HCT116 (cell line): ENCODE measurements around the gene SETD5.

Source experiments
- CBX3 ChIP-seq: IDR thresholded peaks from 2 replicates; pipeline ENCODE4 v1.6.1; 2012; ENCODE audit warnings: low read depth
- CEBPB ChIP-seq: IDR thresholded peaks from 2 replicates; pipeline ENCODE4 v1.6.1; 2012; ENCODE audit warnings: low read depth
- EZH2 ChIP-seq: fragments of 200-600 bp; sonication (generic); IDR thresholded peaks from 2 replicates; pipeline ENCODE4 v1.6.1; 2017; ENCODE audit warnings: antibody characterized with exemption, mixed run types
- EZH2phosphoT487 ChIP-seq: fragments of 200-600 bp; IDR thresholded peaks from 2 replicates; pipeline ENCODE4 v1.6.1; 2018; ENCODE audit warnings: antibody characterized with exemption, borderline replicate concordance
- JUND ChIP-seq: IDR thresholded peaks from 2 replicates; pipeline ENCODE4 v1.6.1; 2012
- POLR2A ChIP-seq: IDR thresholded peaks from 2 replicates; pipeline ENCODE4 v1.7.0; 2011; ENCODE audit warnings: borderline replicate concordance; ENCODE audit not compliant: insufficient read depth, insufficient read length; ENCODE audit errors: extremely low read depth
- POLR2AphosphoS5 ChIP-seq: IDR thresholded peaks from 2 replicates; pipeline ENCODE4 v1.6.1; 2011; ENCODE audit warnings: mild to moderate bottlenecking, low read depth, low read length, moderate library complexity
- RAD21 ChIP-seq: IDR thresholded peaks from 2 replicates; pipeline ENCODE4 v1.6.1; 2012; ENCODE audit warnings: low read depth, mild to moderate bottlenecking
- SP1 ChIP-seq: IDR thresholded peaks from 2 replicates; pipeline ENCODE4 v1.6.1; 2012; ENCODE audit warnings: low read depth
- SRF ChIP-seq: IDR thresholded peaks from 2 replicates; pipeline ENCODE4 v1.6.1; 2012; ENCODE audit warnings: low read depth
- ZFX ChIP-seq: fragments of 450-650 bp; IDR thresholded peaks from 2 replicates; pipeline ENCODE4 v1.6.1; 2017
- ZNF274 ChIP-seq: fragments of 200-500 bp; sonication (Bioruptor generic); IDR thresholded peaks from 2 replicates; pipeline ENCODE4 v1.6.1; 2014; ENCODE audit warnings: mild to moderate bottlenecking, low read depth, low read length, inconsistent platforms
- TF ChIP-seq, protein P1 (sequence below), 3 experiments: fragments of 200-600 bp in 1 of 3; sonication (generic) in 1 of 3; IDR thresholded peaks in 2 of 3; conservative IDR thresholded peaks in 1 of 3; 2 replicates each; pipeline ENCODE4 v1.5.1; 2012 to 2017; ENCODE audit warnings: low read depth in 2 of 3, low read length in 2 of 3, antibody characterized with exemption in 1 of 3, borderline replicate concordance in 1 of 3, control low read depth in 1 of 3, mild to moderate bottlenecking in 1 of 3, mixed read lengths in 1 of 3, mixed run types in 1 of 3, moderate library complexity in 1 of 3; ENCODE audit not compliant: insufficient read depth in 1 of 3
- TF ChIP-seq, protein P2 (sequence below): IDR thresholded peaks from 2 replicates; pipeline ENCODE4 v1.6.1; 2012; ENCODE audit warnings: low read depth

DNA sequence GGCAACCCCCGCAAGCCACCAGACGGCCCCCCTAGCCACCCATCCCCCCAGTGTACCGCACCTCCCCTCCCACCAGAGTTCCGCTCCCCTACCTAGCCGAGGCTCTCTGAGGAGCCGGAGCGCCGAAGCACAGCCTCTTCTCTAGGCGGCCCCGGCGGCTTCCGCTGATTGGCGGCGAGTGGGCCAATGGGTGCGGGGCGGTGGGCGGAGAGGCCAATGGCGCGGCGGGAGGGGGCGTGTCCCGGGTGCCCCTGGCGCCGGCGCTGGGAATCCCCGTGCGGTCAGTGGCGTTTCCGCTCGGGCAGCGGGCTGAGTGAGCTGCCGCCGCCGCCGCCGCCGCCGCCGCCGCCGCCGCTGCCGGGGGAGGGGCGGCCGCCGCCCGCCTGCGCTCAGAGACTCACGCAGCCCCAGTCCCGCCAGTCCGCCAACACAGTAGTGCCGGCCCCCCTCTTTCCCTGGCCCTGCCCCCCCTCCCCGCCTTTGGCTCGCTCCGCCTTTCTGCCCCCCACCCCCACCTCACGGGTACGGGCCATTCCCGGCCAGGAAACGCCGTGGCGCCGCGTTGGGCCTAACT, at the start of gene SETD5:
- TF ChIP-seq SP1 (no peak), EZH2phosphoT487 (no peak), POLR2AphosphoS5 (peak; percentile 96), RAD21 (no peak), CEBPB (no peak), POLR2A (peak; percentile 23), SRF (no peak), EZH2 (no peak), ZNF274 (no peak), ZFX (no peak), JUND (no peak), CBX3 (no peak)
- TF ChIP-seq, protein P1, sequence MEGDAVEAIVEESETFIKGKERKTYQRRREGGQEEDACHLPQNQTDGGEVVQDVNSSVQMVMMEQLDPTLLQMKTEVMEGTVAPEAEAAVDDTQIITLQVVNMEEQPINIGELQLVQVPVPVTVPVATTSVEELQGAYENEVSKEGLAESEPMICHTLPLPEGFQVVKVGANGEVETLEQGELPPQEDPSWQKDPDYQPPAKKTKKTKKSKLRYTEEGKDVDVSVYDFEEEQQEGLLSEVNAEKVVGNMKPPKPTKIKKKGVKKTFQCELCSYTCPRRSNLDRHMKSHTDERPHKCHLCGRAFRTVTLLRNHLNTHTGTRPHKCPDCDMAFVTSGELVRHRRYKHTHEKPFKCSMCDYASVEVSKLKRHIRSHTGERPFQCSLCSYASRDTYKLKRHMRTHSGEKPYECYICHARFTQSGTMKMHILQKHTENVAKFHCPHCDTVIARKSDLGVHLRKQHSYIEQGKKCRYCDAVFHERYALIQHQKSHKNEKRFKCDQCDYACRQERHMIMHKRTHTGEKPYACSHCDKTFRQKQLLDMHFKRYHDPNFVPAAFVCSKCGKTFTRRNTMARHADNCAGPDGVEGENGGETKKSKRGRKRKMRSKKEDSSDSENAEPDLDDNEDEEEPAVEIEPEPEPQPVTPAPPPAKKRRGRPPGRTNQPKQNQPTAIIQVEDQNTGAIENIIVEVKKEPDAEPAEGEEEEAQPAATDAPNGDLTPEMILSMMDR (IDR thresholded peaks at IDR 0.05 in 2 of 3, conservative IDR thresholded peaks at IDR 0.05 in 1 of 3; ENCODE audit: borderline replicate concordance in 1 of 3, insufficient read depth in 1 of 3, low read depth in 2 of 3, low read length in 2 of 3), result no peak
- TF ChIP-seq, protein P2, sequence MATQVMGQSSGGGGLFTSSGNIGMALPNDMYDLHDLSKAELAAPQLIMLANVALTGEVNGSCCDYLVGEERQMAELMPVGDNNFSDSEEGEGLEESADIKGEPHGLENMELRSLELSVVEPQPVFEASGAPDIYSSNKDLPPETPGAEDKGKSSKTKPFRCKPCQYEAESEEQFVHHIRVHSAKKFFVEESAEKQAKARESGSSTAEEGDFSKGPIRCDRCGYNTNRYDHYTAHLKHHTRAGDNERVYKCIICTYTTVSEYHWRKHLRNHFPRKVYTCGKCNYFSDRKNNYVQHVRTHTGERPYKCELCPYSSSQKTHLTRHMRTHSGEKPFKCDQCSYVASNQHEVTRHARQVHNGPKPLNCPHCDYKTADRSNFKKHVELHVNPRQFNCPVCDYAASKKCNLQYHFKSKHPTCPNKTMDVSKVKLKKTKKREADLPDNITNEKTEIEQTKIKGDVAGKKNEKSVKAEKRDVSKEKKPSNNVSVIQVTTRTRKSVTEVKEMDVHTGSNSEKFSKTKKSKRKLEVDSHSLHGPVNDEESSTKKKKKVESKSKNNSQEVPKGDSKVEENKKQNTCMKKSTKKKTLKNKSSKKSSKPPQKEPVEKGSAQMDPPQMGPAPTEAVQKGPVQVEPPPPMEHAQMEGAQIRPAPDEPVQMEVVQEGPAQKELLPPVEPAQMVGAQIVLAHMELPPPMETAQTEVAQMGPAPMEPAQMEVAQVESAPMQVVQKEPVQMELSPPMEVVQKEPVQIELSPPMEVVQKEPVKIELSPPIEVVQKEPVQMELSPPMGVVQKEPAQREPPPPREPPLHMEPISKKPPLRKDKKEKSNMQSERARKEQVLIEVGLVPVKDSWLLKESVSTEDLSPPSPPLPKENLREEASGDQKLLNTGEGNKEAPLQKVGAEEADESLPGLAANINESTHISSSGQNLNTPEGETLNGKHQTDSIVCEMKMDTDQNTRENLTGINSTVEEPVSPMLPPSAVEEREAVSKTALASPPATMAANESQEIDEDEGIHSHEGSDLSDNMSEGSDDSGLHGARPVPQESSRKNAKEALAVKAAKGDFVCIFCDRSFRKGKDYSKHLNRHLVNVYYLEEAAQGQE, result no peak
